Stimulated activated naive B cell treated with anti-CD40 and anti-IgM and Interleukin-4, amounts not matched to agents 10 μg/mL and 1 μg/mL and 100 μg/mL, for 72 hours (primary cell): Measurements from ENCODE around the gene MRM2.

Experiments used
- ATAC-seq, 2 donors: fragments of 150-1000 bp; cut with Tn5 transposase; replicated peaks; 2 replicates each; pipeline ENCODE4 v1.10.0; 2021; ENCODE audit warnings: moderate library complexity in 1 of 2
- DNase-seq: peaks from one replicate; pipeline ENCODE4 v3.0.0; 2021
- H3K27ac Mint-ChIP-seq: one replicate; pipeline ENCODE4 v1.8.0; 2022; ENCODE audit warnings: mild to moderate bottlenecking, mixed read lengths
- H3K27me3 Mint-ChIP-seq, 2 donors: one replicate each; pipeline ENCODE4 v1.8.0; 2022; ENCODE audit warnings: mixed read lengths in 2 of 2
- H3K36me3 Mint-ChIP-seq, 2 donors: one replicate each; pipeline ENCODE4 v1.8.0; 2022; ENCODE audit warnings: mixed read lengths in 2 of 2, mild to moderate bottlenecking in 1 of 2
- H3K4me1 Mint-ChIP-seq, 2 donors: one replicate each; pipeline ENCODE4 v1.8.0; 2022; ENCODE audit warnings: mixed read lengths in 2 of 2, mild to moderate bottlenecking in 1 of 2
- H3K4me3 Mint-ChIP-seq, 2 donors: one replicate each; pipeline ENCODE4 v1.8.0; 2022; ENCODE audit warnings: mild to moderate bottlenecking in 2 of 2, mixed read lengths in 2 of 2, moderate library complexity in 1 of 2
- H3K9me3 Mint-ChIP-seq, 2 donors: one replicate each; pipeline ENCODE4 v1.8.0; 2022; ENCODE audit warnings: mixed read lengths in 2 of 2, mild to moderate bottlenecking in 1 of 2

MRM2 gene

GRCh38 chr7:2248984-2249694 lies 7.1 kb upstream of the MRM2 start:
- H3K4me3 Mint-ChIP-seq, result peak overlapping the region; percentile 72 to 74
- DNase-seq, result peak; percentile 44
- ATAC-seq, result peak; percentile 32
- no peaks in the 10 kb centered on the region for H3K27me3 Mint-ChIP-seq
- peaks cover 60 to 98% of the 10 kb centered on the region in 2 donors for H3K4me1 Mint-ChIP-seq
- H3K27ac Mint-ChIP-seq, result peak overlapping the region; percentile 97
- H3K9me3 Mint-ChIP-seq, result no peaks in the 10 kb centered on the region
- H3K36me3 Mint-ChIP-seq, result peaks cover 50 to 76% of the 10 kb centered on the region in 2 donors

GRCh38 chr7:2247141-2247995 lies 5.4 kb upstream of the MRM2 start:
- no peaks in the 10 kb centered on the region for H3K9me3 Mint-ChIP-seq

GRCh38 chr7:2245883-2246675 lies 4.1 kb upstream of the MRM2 start:
- DNase-seq, result no peak
- no peaks in the 10 kb centered on the region for H3K27me3 Mint-ChIP-seq
- peak overlapping the region; percentile 77 to 83 for H3K4me3 Mint-ChIP-seq
- H3K27ac Mint-ChIP-seq, result peak overlapping the region; percentile 96
- ATAC-seq, result peak in 1 of 2 donors; percentile 3
- no peaks in the 10 kb centered on the region for H3K9me3 Mint-ChIP-seq
- H3K4me1 Mint-ChIP-seq, result peaks cover 53 to 92% of the 10 kb centered on the region in 2 donors
- peaks cover 36 to 51% of the 10 kb centered on the region in 2 donors for H3K36me3 Mint-ChIP-seq

More at GRCh38 chr7:2247141-2247995, 5.4 kb upstream of the MRM2 start:
- Mint-ChIP-seq H3K27me3 (no peaks in the 10 kb centered on the region), H3K36me3 (peaks cover 39 to 60% of the 10 kb centered on the region in 2 donors), H3K4me1 (peaks cover 55 to 98% of the 10 kb centered on the region in 2 donors), H3K4me3 (peak overlapping the region; percentile 29 to 83), H3K27ac (peak overlapping the region; percentile 97)
- DNase-seq (peak; percentile 44), ATAC-seq (peak; percentile 27 to 38)

GRCh38 chr7:2244404-2244995 lies 2.5 kb upstream of the MRM2 start:
- ATAC-seq (no peak), DNase-seq (no peak)
- H3K27me3 Mint-ChIP-seq, result no peaks in the 10 kb centered on the region
- peaks cover 52 to 90% of the 10 kb centered on the region in 2 donors for H3K4me1 Mint-ChIP-seq
- no peaks in the 10 kb centered on the region for H3K9me3 Mint-ChIP-seq
- peak overlapping the region; percentile 40 for H3K27ac Mint-ChIP-seq
- peak overlapping the region in 1 of 2 donors; percentile 42 for H3K4me3 Mint-ChIP-seq
- H3K36me3 Mint-ChIP-seq, result peaks cover 27 to 44% of the 10 kb centered on the region in 2 donors

GRCh38 chr7:2243458-2243857 lies 1.5 kb upstream of the MRM2 start:
- DNase-seq (no peak), ATAC-seq (no peak)
- Mint-ChIP-seq H3K36me3 (peaks cover 32 to 46% of the 10 kb centered on the region in 2 donors), H3K9me3 (no peaks in the 10 kb centered on the region), H3K27ac (peak overlapping the region; percentile 77), H3K27me3 (no peaks in the 10 kb centered on the region), H3K4me3 (peak overlapping the region; percentile 99), H3K4me1 (peaks cover 44 to 89% of the 10 kb centered on the region in 2 donors)

- Mint-ChIP-seq H3K27me3 (no peaks in the 10 kb centered on the region), H3K4me3 (peak overlapping the region; percentile 99), H3K9me3 (no peaks in the 10 kb centered on the region), H3K4me1 (peaks cover 44 to 89% of the 10 kb centered on the region in 2 donors), H3K36me3 (peaks cover 35 to 47% of the 10 kb centered on the region in 2 donors), H3K27ac (peak overlapping the region; percentile 99)
- DNase-seq (no peak), ATAC-seq (peak; percentile 39 to 42)
These were observed 780 bp upstream of the MRM2 start for GRCh38 chr7:2242541-2243429.

- ATAC-seq (no peak), DNase-seq (no peak)
- Mint-ChIP-seq H3K27ac (no peak overlapping the region), H3K27me3 (no peaks in the 10 kb centered on the region), H3K4me3 (peak overlapping the region in 1 of 2 donors; percentile 48), H3K9me3 (peaks cover 4% of the 10 kb centered on the region in 2 donors), H3K36me3 (peaks cover 47 to 62% of the 10 kb centered on the region in 2 donors), H3K4me1 (peaks cover 36 to 81% of the 10 kb centered on the region in 2 donors)
These were observed 2.8 kb downstream of the MRM2 start for GRCh38 chr7:2239242-2239641.

- peak overlapping the region; percentile 81 to 83 for H3K4me3 Mint-ChIP-seq
- peaks cover 4% of the 10 kb centered on the region in 2 donors for H3K9me3 Mint-ChIP-seq
- H3K36me3 Mint-ChIP-seq, result peaks cover 51 to 61% of the 10 kb centered on the region in 2 donors
- H3K27me3 Mint-ChIP-seq, result no peaks in the 10 kb centered on the region
- ATAC-seq (peak; percentile 93), DNase-seq (peak; percentile 86)
- H3K27ac Mint-ChIP-seq, result peak overlapping the region; percentile 100
- peaks cover 37 to 69% of the 10 kb centered on the region in 2 donors for H3K4me1 Mint-ChIP-seq
These were observed 4.8 kb downstream of the MRM2 start for GRCh38 chr7:2237109-2237602.

GRCh38 chr7:2233926-2234325 lies 8.1 kb downstream of the MRM2 start:
- H3K4me1 Mint-ChIP-seq, result peaks cover 39 to 68% of the 10 kb centered on the region in 2 donors
- no peak overlapping the region for H3K27ac Mint-ChIP-seq
- no peak for ATAC-seq
- H3K9me3 Mint-ChIP-seq, result peaks cover 4% of the 10 kb centered on the region in 2 donors
- H3K4me3 Mint-ChIP-seq, result peak overlapping the region; percentile 44 to 48
- no peak for DNase-seq
- peaks cover 54 to 57% of the 10 kb centered on the region in 2 donors for H3K36me3 Mint-ChIP-seq
- H3K27me3 Mint-ChIP-seq, result no peaks in the 10 kb centered on the region

- Mint-ChIP-seq H3K27ac (peak within 1 kb of the TSS; percentile 95), H3K9me3 (peaks cover 4% of the 10 kb centered on the region in 2 donors), H3K27me3 (no peaks in the 10 kb centered on the region), H3K36me3 (peaks cover 51% of the 10 kb centered on the region in 2 donors), H3K4me3 (peak within 1 kb of the TSS; percentile 92 to 93), H3K4me1 (peaks cover 35 to 61% of the 10 kb centered on the region in 2 donors)
- peak; percentile 85 for DNase-seq
- peak; percentile 74 to 79 for ATAC-seq
These were observed 9.1 kb downstream of the MRM2 start, which contains the start of gene MAD1L1 for GRCh38 chr7:2232766-2233520. Gene MAD1L1, minus strand, starts transcription at chr7:2232945. Its CDS starts 2,812 bp downstream, at chr7:2230133.

- ATAC-seq (peak; percentile 41 to 48), DNase-seq (no peak)
- Mint-ChIP-seq H3K4me1 (peaks cover 32 to 61% of the 10 kb centered on the region in 2 donors), H3K27ac (peak overlapping the region; percentile 91), H3K27me3 (no peaks in the 10 kb centered on the region), H3K9me3 (peaks cover 2% of the 10 kb centered on the region in 2 donors), H3K36me3 (peaks cover 48 to 50% of the 10 kb centered on the region in 2 donors), H3K4me3 (peak overlapping the region; percentile 92 to 93)
These were observed 9.8 kb downstream of the MRM2 start for GRCh38 chr7:2231992-2232765.
